Measurements from ENCODE around the gene ATF7IP2.
"Not testable (repeated sequence)": the region's sequence is repeated elsewhere in the genome, so short reads cannot be mapped to it uniquely, and the experiment has no call there.

Gene ATF7IP2

DNA sequence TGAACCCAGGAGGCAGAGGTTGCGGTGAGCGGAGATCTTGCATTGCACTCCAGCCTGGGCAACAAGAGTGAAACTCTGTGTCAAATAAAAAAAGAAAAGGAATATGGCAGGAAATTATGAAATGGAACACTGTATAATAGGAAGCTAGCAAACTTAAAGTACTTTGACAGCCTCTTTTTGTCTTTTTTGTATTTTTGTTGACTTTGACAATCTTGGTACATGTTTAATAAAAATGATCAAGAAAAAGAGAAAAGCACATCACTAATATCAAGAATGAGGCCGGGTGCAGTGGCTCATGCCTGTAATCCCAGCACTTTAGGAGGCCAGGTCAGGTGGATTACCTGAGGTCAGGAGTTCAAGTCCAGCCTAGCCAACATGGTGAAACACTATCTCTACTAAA is 5.5 kb downstream of the ATF7IP2 start:
- TF ChIP-seq, protein P1, sequence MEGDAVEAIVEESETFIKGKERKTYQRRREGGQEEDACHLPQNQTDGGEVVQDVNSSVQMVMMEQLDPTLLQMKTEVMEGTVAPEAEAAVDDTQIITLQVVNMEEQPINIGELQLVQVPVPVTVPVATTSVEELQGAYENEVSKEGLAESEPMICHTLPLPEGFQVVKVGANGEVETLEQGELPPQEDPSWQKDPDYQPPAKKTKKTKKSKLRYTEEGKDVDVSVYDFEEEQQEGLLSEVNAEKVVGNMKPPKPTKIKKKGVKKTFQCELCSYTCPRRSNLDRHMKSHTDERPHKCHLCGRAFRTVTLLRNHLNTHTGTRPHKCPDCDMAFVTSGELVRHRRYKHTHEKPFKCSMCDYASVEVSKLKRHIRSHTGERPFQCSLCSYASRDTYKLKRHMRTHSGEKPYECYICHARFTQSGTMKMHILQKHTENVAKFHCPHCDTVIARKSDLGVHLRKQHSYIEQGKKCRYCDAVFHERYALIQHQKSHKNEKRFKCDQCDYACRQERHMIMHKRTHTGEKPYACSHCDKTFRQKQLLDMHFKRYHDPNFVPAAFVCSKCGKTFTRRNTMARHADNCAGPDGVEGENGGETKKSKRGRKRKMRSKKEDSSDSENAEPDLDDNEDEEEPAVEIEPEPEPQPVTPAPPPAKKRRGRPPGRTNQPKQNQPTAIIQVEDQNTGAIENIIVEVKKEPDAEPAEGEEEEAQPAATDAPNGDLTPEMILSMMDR (IDR thresholded peaks at IDR 0.05; ENCODE audit: insufficient read depth, low read length, missing control alignments) = no peak
- ChIA-PET POLR2A (no interaction called here), CTCF (no interaction called here)
- no peak overlapping the region for H3K4me3 ChIP-seq (ENCODE audit: low read depth, low read length)
- no peak for DNase-seq (ENCODE audit: low read depth, low spot score)

DNA sequence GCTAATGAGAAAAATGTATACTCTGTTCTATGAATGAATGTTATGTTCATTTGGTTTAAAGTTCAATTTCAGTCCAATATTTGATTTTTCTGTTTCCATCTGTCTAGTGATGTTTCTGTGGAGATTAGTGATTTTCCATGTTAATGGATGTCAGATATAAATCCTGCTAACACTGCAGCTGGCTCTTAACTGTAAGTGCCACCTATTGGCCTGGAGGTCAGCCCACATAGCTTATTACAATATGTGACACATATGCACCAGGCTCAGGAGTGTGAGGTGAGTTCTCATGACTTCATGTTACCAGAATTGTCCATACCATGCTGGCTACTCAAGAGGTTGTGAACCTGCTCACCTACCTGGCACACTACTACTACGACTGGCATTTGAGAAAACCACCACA is 17.1 kb downstream of the ATF7IP2 start:
- ChIA-PET POLR2A (no interaction called here), CTCF (no interaction called here)
- TF ChIP-seq, protein P1 (IDR thresholded peaks at IDR 0.05; ENCODE audit: insufficient read depth, low read length, missing control alignments) = no peak

DNA sequence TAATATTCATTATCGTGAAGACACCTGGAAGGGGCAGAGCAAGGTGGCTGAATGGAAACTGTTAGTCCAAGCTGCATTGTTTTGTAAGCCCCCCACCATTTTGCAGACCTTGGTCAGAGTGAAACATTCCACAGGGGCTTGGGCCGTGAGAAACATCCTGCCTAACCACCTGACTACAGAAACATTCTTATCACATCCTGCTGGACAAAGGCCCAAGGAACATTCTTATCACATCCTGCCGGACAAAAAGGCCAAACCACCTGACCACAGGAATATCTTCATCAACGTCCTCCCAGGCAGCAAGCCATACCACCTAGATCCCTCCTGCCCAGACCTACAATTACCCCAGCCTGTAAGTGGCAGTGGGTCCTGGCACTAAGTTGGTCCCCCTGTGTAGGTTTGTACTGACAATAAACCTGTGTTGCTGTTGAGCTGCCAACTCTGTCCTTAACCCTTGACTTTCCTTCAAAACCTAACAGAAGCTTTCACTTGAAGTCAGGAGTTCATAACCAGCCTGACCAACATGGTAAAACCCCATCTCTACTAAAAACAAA is 19.6 kb downstream of the ATF7IP2 start:
- DNase-seq (ENCODE audit: low read depth, low spot score) = no peak
- CTCF ChIA-PET = interaction anchor here (0.8 kb wide), 1 partner anchor 9 kb away, joined by 3 read pairs; no protein-coding TSS in a partner anchor
- H3K4me3 ChIP-seq (ENCODE audit: low read depth, low read length) = no peak overlapping the region
- TF ChIP-seq, protein P1 (IDR thresholded peaks at IDR 0.05; ENCODE audit: insufficient read depth, low read length, missing control alignments) = no peak
- POLR2A ChIA-PET = no interaction called here

More for the DNA sequence above, 17.1 kb downstream of the ATF7IP2 start:
- DNase-seq (ENCODE audit: low read depth, low spot score) = no peak
- no peak overlapping the region for H3K4me3 ChIP-seq (ENCODE audit: low read depth, low read length)

DNA sequence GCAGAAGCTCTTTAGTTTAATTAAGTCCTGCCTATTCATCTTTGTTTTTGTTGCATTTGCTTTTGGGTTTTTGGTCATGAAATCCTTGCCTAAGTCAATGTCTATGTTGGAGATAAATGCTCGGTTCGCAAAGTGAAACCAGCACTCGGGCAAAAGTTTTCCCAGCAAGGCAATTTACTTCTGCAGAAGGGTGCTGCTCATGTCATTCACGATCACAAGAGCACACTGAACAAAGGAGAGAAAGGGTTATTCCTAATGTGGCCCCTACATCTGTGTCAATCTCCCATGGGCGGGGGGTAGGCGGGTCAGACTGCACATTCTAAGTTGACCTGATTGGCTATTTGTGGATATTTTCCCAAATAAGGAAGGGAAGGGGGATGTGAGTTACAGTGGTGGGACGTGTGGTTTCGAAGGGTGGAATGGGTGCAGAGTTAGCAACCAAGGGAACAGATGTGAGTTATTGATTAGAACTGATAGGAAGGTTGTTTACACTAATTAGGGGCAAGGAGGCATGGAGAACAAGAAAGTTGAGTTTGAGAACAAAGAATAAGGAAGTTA is 23.0 kb downstream of the ATF7IP2 start:
- ChIA-PET CTCF (no interaction called here), POLR2A (no interaction called here)
- H3K4me3 ChIP-seq (ENCODE audit: low read depth, low read length) = no peak overlapping the region
- TF ChIP-seq, protein P1 (IDR thresholded peaks at IDR 0.05; ENCODE audit: insufficient read depth, low read length, missing control alignments) = no peak
- no peak for DNase-seq (ENCODE audit: low read depth, low spot score)

- CTCF ChIA-PET; H3K4me3 ChIP-seq (ENCODE audit: low read depth, low read length); POLR2A ChIA-PET; DNase-seq (ENCODE audit: low read depth, low spot score): not testable (repeated sequence)
These were observed 23.9 kb downstream of the ATF7IP2 start for GRCh38 chr16:10409713-10410112.

DNA sequence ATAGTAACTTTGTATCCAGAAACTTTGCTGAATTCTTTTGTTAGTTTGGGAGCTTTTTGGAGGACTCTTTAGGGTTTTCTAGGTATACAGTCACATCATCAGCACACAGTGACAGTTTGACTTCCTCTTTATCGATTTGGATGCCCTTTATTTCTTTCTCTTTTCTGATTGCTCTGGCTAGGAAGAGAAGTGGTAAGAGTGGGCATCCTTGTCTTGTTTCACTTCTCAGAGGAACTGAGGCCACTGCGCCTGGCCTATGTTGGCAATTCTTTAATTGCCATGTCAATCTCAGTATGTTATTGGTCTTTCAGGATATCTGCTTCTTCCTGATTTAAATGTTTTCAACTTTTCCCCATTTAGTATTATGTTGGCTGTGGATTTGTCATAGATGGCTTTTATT is 24.6 kb downstream of the ATF7IP2 start:
- TF ChIP-seq, protein P1 (IDR thresholded peaks at IDR 0.05; ENCODE audit: insufficient read depth, low read length, missing control alignments) = no peak
- H3K4me3 ChIP-seq (ENCODE audit: low read depth, low read length) = no peak overlapping the region
- ChIA-PET POLR2A (no interaction called here), CTCF (no interaction called here)
- DNase-seq (ENCODE audit: low read depth, low spot score) = no peak

DNA sequence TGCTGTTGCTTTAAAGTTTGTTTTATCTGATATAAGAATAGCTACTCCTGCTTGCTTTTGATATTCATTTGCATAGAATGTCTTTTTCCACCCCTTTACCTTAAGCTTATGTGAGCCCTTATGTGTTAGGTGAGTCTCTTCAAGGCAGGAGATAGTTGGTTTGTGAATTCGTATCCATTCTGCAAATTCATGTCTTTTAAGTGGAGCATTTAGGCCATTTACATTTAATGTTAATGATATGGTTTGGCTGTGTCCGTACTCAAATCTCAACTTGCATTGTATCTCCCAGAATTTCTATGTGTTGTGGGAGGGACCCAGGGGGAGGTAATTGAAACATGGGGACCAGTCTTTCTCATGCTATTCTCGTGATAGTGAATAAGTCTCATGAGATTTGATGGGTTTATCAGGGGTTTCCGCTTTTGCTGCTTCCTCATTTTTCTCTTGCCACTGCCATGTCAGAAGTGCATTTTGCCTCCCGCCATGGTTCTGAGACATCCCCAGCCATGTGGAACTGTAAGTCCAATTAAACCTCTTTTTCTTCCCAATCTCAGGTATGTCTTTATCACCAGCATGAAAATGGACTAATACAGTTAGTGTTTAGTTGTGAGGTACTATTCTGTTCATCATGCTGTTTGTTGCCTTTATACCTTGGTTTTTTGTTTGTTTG is 27.2 kb downstream of the ATF7IP2 start:
- TF ChIP-seq, protein P1 (IDR thresholded peaks at IDR 0.05; ENCODE audit: insufficient read depth, low read length, missing control alignments) = no peak
- POLR2A ChIA-PET = no interaction called here
- H3K4me3 ChIP-seq (ENCODE audit: low read depth, low read length) = no peak overlapping the region
- DNase-seq (ENCODE audit: low read depth, low spot score) = no peak
- CTCF ChIA-PET = no interaction called here

DNA sequence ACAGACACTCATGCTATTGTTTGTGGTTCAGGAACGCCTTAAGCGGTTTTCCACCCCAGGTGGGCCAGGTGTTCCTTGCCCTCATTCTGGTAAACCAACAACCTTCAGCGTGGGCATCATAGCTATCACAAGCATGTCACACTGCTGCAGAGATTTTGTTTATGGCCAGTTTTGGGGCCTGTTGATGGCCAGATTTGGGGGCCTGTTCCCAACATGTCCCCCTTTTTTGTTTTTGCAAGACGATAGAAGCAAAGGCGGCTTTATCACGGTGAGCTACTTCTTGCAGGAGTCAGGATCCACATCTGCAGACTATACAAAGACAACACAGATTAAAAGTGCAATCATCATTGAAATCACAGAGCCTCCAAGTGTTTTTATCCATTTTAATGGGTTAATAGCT is 32.3 kb downstream of the ATF7IP2 start:
- CTCF ChIA-PET; H3K4me3 ChIP-seq (ENCODE audit: low read depth, low read length); POLR2A ChIA-PET; DNase-seq (ENCODE audit: low read depth, low spot score): not testable (repeated sequence)

Data from AG04449 (cell line).